Thyroid gland (tissue), 4 donors: ENCODE results near the gene TENM3.

Source experiments
- POLR2A ChIP-seq, 2 donors: fragments of 450-650 bp; IDR thresholded peaks; one replicate each; pipeline ENCODE4 v1.6.1; 2017; ENCODE audit warnings: antibody characterized with exemption in 2 of 2, mild to moderate bottlenecking in 2 of 2, moderate library complexity in 1 of 2
- TF ChIP-seq, protein P1 (sequence below), 6 experiments: fragments of 200-600 bp in 3 of 6; fragments of 450-650 bp in 3 of 6; sonication (generic) in 3 of 6; IDR thresholded peaks; one replicate each; pipeline ENCODE4 v1.5.1; 2016 to 2019; ENCODE audit warnings: antibody characterized with exemption in 6 of 6, mild to moderate bottlenecking in 2 of 6, inconsistent platforms in 1 of 6, moderate library complexity in 1 of 6

DNA sequence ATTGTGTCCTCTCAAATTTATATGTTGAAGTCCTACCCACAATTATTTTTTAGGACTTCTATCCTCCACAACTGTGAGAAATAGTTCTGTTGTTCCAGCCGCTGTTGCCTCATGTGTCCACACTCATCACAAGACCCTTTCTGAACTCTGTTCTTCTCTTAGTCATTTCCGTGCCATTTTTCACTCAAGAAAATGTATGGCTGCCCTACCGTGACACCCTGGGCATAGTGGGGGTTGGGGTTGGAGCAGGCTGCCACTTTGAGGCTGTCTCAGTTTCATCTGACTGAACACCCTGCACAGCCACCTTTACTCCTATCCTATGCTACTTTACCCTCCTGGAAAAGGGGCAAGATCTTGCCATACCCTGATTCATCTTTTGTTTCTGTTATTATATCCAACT is 319.1 kb downstream of the TENM3 start:
- TF ChIP-seq, protein P1, sequence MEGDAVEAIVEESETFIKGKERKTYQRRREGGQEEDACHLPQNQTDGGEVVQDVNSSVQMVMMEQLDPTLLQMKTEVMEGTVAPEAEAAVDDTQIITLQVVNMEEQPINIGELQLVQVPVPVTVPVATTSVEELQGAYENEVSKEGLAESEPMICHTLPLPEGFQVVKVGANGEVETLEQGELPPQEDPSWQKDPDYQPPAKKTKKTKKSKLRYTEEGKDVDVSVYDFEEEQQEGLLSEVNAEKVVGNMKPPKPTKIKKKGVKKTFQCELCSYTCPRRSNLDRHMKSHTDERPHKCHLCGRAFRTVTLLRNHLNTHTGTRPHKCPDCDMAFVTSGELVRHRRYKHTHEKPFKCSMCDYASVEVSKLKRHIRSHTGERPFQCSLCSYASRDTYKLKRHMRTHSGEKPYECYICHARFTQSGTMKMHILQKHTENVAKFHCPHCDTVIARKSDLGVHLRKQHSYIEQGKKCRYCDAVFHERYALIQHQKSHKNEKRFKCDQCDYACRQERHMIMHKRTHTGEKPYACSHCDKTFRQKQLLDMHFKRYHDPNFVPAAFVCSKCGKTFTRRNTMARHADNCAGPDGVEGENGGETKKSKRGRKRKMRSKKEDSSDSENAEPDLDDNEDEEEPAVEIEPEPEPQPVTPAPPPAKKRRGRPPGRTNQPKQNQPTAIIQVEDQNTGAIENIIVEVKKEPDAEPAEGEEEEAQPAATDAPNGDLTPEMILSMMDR (IDR thresholded peaks at IDR 0.05), result no peak
- no peak for TF ChIP-seq POLR2A (IDR thresholded peaks at IDR 0.05)
